GM10266 (cell line): ENCODE measurements around the gene FCAMR.
"Not testable (repeated sequence)": the region's sequence is repeated elsewhere in the genome, so short reads cannot be mapped to it uniquely, and the experiment has no call there.

ENCODE experiments used
- DNase-seq: peaks from one replicate; pipeline ENCODE4 v3.0.0; 2012; ENCODE audit errors: extremely low spot score
- CTCF ChIP-seq: IDR thresholded peaks from 2 replicates; pipeline ENCODE4 v1.5.1; 2012; ENCODE audit warnings: mild to moderate bottlenecking, low read depth; ENCODE audit not compliant: control insufficient read depth, insufficient read depth; ENCODE audit errors: missing control alignments

Gene FCAMR

GRCh38 chr1:206925106-206925736 lies 45.0 kb downstream of the FCAMR start:
- DNase-seq = peak; percentile 75
- peak; percentile 69 for TF ChIP-seq CTCF

GRCh38 chr1:206924592-206925105 lies 45.6 kb downstream of the FCAMR start:
- no peak for TF ChIP-seq CTCF
- DNase-seq = peak; percentile 48

- not testable (repeated sequence) for DNase-seq
Measured at GRCh38 chr1:206923961-206924557, 46.2 kb downstream of the FCAMR start.

- DNase-seq = peak; percentile 73
- TF ChIP-seq CTCF = no peak
Measured at GRCh38 chr1:206923009-206923960, 47.0 kb downstream of the FCAMR start.

- no peak for TF ChIP-seq CTCF
- DNase-seq = no peak
Measured at GRCh38 chr1:206922524-206922923, 47.7 kb downstream of the FCAMR start.

GRCh38 chr1:206921772-206922265 lies 48.4 kb downstream of the FCAMR start, which contains the start of gene FCMR:
Gene FCMR, minus strand, starts transcription at chr1:206921941. Its CDS starts 87 bp downstream, at chr1:206921854.
- TF ChIP-seq CTCF = no peak

GRCh38 chr1:206918076-206918475 lies 52.2 kb downstream of the FCAMR start:
- no peak for DNase-seq
- TF ChIP-seq CTCF = no peak

More at GRCh38 chr1:206921772-206922265, 48.4 kb downstream of the FCAMR start, which contains the start of gene FCMR:
- peak; percentile 45 for DNase-seq
